Putamen (tissue), 1 donor: ENCODE data around the gene ATF7.
"Not testable (repeated sequence)": the region's sequence is repeated elsewhere in the genome, so short reads cannot be mapped to it uniquely, and the experiment has no call there.

Source experiments
- DNase-seq: peaks from one replicate; pipeline ENCODE4 v3.0.0-alpha.2; 2016; ENCODE audit warnings: low spot score

ATF7 gene

GRCh38 chr12:53564941-53565340, 61.2 kb downstream of the ATF7 start:
- DNase-seq = no peak

- no peak for DNase-seq
Observed at GRCh38 chr12:53564278-53564677, 61.9 kb downstream of the ATF7 start.

- no peak for DNase-seq
Observed at GRCh38 chr12:53563452-53564028, 62.6 kb downstream of the ATF7 start.

- no peak for DNase-seq
Observed at GRCh38 chr12:53561590-53561953, 64.6 kb downstream of the ATF7 start.

GRCh38 chr12:53560912-53561589, 65.1 kb downstream of the ATF7 start:
- DNase-seq = no peak

- no peak for DNase-seq
Observed at GRCh38 chr12:53560351-53560750, 65.8 kb downstream of the ATF7 start.

- DNase-seq = no peak
Observed at GRCh38 chr12:53558631-53559030, 67.6 kb downstream of the ATF7 start.

- no peak for DNase-seq
Observed at GRCh38 chr12:53552361-53553327, 73.5 kb downstream of the ATF7 start.

- DNase-seq = peak; percentile 34
Observed at GRCh38 chr12:53551889-53552291, 74.3 kb downstream of the ATF7 start.

- no peak for DNase-seq
Observed at GRCh38 chr12:53550595-53550994, 75.6 kb downstream of the ATF7 start.

GRCh38 chr12:53550131-53550530, 76.1 kb downstream of the ATF7 start:
- not testable (repeated sequence) for DNase-seq

GRCh38 chr12:53548354-53548753, 77.8 kb downstream of the ATF7 start:
- DNase-seq = not testable (repeated sequence)

- peak; percentile 75 for DNase-seq
Observed at GRCh38 chr12:53543539-53543938, 82.6 kb downstream of the ATF7 start.

- no peak for DNase-seq
Observed at GRCh38 chr12:53539526-53539925, 86.7 kb downstream of the ATF7 start.

- DNase-seq = peak; percentile 45
Observed at GRCh38 chr12:53538209-53538689, 87.9 kb downstream of the ATF7 start.

- no peak for DNase-seq
Observed at GRCh38 chr12:53536962-53537361, 89.2 kb downstream of the ATF7 start.

GRCh38 chr12:53533471-53533870, 92.7 kb downstream of the ATF7 start:
- DNase-seq = peak; percentile 60

- DNase-seq = no peak
Observed at GRCh38 chr12:53532524-53533445, 93.4 kb downstream of the ATF7 start.

- no peak for DNase-seq
Observed at GRCh38 chr12:53532021-53532420, 94.2 kb downstream of the ATF7 start.

GRCh38 chr12:53530920-53531319, 95.3 kb downstream of the ATF7 start:
- DNase-seq = no peak

GRCh38 chr12:53530061-53530460, 96.1 kb downstream of the ATF7 start:
- DNase-seq = no peak

- no peak for DNase-seq
Observed at GRCh38 chr12:53524476-53524875, 101.7 kb downstream of the ATF7 start.
